Measurements from ENCODE around the gene R3HDM4. TPM values are rescaled to one million over a fixed set of nuclear protein-coding genes. Genes with fewer than 3 reads are reported as not detected.

Gene R3HDM4
- total RNA-seq, 2 donors from 2014 or later, result 54.5 to 55.6 TPM

- H3K9ac ChIP-seq (ENCODE audit: low read depth in 2 of 2, low read length in 2 of 2), result no peak overlapping the region
- H3K27me3 ChIP-seq, result no peaks in the 10 kb centered on the region
- H3K36me3 ChIP-seq, result no peaks in the 10 kb centered on the region
- no peak overlapping the region for H3K27ac ChIP-seq
- H3K4me1 ChIP-seq, result peaks cover 14% of the 10 kb centered on the region
- no peaks in the 10 kb centered on the region for H3K9me3 ChIP-seq
- no peak overlapping the region for H3K4me3 ChIP-seq
- no peak for DNase-seq
- intact Hi-C loops (cut with DNase I), result no loop called here
- TF ChIP-seq CTCF (IDR thresholded peaks at IDR 0.05), result no peak
Measured at GRCh38 chr19:948842-949496, 36.0 kb upstream of the R3HDM4 start.

- Histone ChIP-seq H3K4me3 (no peak overlapping the region), H3K4me1 (peaks cover 10% of the 10 kb centered on the region)
- no peak for TF ChIP-seq CTCF (IDR thresholded peaks at IDR 0.05)
Measured at GRCh38 chr19:947707-948539, 34.9 kb upstream of the R3HDM4 start.

GRCh38 chr19:947090-947706 lies 34.2 kb upstream of the R3HDM4 start:
- no peak overlapping the region for H3K9ac ChIP-seq (ENCODE audit: low read depth in 2 of 2, low read length in 2 of 2)
- H3K4me1 ChIP-seq, result peaks cover 4% of the 10 kb centered on the region
- H3K27me3 ChIP-seq, result no peaks in the 10 kb centered on the region
- no peak for TF ChIP-seq CTCF (IDR thresholded peaks at IDR 0.05)
- no peak overlapping the region for H3K4me3 ChIP-seq
- no peaks in the 10 kb centered on the region for H3K9me3 ChIP-seq
- intact Hi-C loops (cut with DNase I), result no loop called here
- H3K27ac ChIP-seq, result no peak overlapping the region
- DNase-seq, result no peak
- H3K36me3 ChIP-seq, result no peaks in the 10 kb centered on the region

More at GRCh38 chr19:947707-948539, 34.9 kb upstream of the R3HDM4 start:
- Histone ChIP-seq H3K27me3 (no peaks in the 10 kb centered on the region), H3K27ac (no peak overlapping the region), H3K9me3 (no peaks in the 10 kb centered on the region), H3K9ac (ENCODE audit: low read depth in 2 of 2, low read length in 2 of 2) (no peak overlapping the region), H3K36me3 (no peaks in the 10 kb centered on the region)
- DNase-seq, result peak; percentile 53
- intact Hi-C loops (cut with DNase I), result no loop called here

- no peak for DNase-seq
Measured at GRCh38 chr19:945401-946252, 32.6 kb upstream of the R3HDM4 start.

More at GRCh38 chr19:945401-946252, 32.6 kb upstream of the R3HDM4 start:
- Histone ChIP-seq H3K9me3 (no peaks in the 10 kb centered on the region), H3K27me3 (no peaks in the 10 kb centered on the region), H3K36me3 (no peaks in the 10 kb centered on the region), H3K9ac (ENCODE audit: low read depth in 2 of 2, low read length in 2 of 2) (no peak overlapping the region), H3K27ac (no peak overlapping the region), H3K4me1 (peaks cover 9% of the 10 kb centered on the region), H3K4me3 (no peak overlapping the region)
- no peak for TF ChIP-seq CTCF (IDR thresholded peaks at IDR 0.05)
- intact Hi-C loops (cut with DNase I), result no loop called here

Data from colonic mucosa (tissue), 4 donors.